ENCODE measurements around the gene EPB41L1. TPM values are rescaled to one million over a fixed set of nuclear protein-coding genes. Genes with fewer than 3 reads are reported as not detected.

EPB41L1 gene
- total RNA-seq, 1 experiment from 2014 or later: 42.1 TPM

GRCh38 chr20:36129160-36129543 lies 25.4 kb upstream of the EPB41L1 start:
- H4K20me1 ChIP-seq (ENCODE audit: insufficient read depth): no peaks in the 10 kb centered on the region
- no peak for TF ChIP-seq POLR2A (IDR thresholded peaks at IDR 0.05; ENCODE audit: borderline replicate concordance, extremely low read depth, insufficient read depth, insufficient read length)
- no peak for TF ChIP-seq ZBTB33 (IDR thresholded peaks at IDR 0.05; ENCODE audit: extremely low read depth, insufficient replicate concordance, low read length)
- no peak for TF ChIP-seq REST (IDR thresholded peaks at IDR 0.05; ENCODE audit: low read depth)
- TF ChIP-seq ZFX (IDR thresholded peaks at IDR 0.05): no peak
- no peak for TF ChIP-seq SRF (IDR thresholded peaks at IDR 0.05; ENCODE audit: low read depth)
- no peak for TF ChIP-seq CTCF (IDR thresholded peaks at IDR 0.05 in 2 of 3, conservative IDR thresholded peaks at IDR 0.05 in 1 of 3; ENCODE audit: borderline replicate concordance in 1 of 3, insufficient read depth in 1 of 3, low read depth in 2 of 3, low read length in 2 of 3)
- no peak for TF ChIP-seq SP1 (IDR thresholded peaks at IDR 0.05; ENCODE audit: low read depth)
- TF ChIP-seq FOSL1 (IDR thresholded peaks at IDR 0.05; ENCODE audit: low read depth): no peak
- H3K27me3 ChIP-seq (ENCODE audit: insufficient read depth, low read length): no peaks in the 10 kb centered on the region
- ChIA-PET POLR2A (no interaction called here), CTCF (interaction anchor here (3.6 kb wide), 1 partner anchor 138 kb away, joined by 12 read pairs; no protein-coding TSS in a partner anchor), RAD21 (ENCODE audit: low non-redundant PET in 1 of 2, low total read pairs in 2 of 2, uncharacterized antibody in 2 of 2, unreplicated experiment in 2 of 2) (no interaction called here)
- H3K36me3 ChIP-seq (ENCODE audit: control insufficient read depth in 1 of 2, insufficient read depth in 2 of 2, low read length in 2 of 2): no peaks in the 10 kb centered on the region
- H3K9me3 ChIP-seq (ENCODE audit: control insufficient read depth in 1 of 2, insufficient read depth in 1 of 2, low read depth in 1 of 2, low read length in 2 of 2): no peaks in the 10 kb centered on the region
- no peak overlapping the region for H3K27ac ChIP-seq (ENCODE audit: low read depth, low read length)
- H3K9me2 ChIP-seq (ENCODE audit: insufficient read depth): no peaks in the 10 kb centered on the region
- H3K4me3 ChIP-seq (replicated peaks in 1 of 2; ENCODE audit: low read depth in 1 of 2, low read length in 2 of 2): no peak overlapping the region
- no peak overlapping the region for H3K9ac ChIP-seq (ENCODE audit: low read length)
- no peak for DNase-seq (ENCODE audit: low read depth, low spot score)
- H3K79me2 ChIP-seq (ENCODE audit: insufficient read depth, low read length): no peaks in the 10 kb centered on the region
- intact Hi-C loops (cut with micrococcal nuclease): no loop called here
- H3K4me1 ChIP-seq (ENCODE audit: control insufficient read depth in 1 of 2, insufficient read depth in 2 of 2, low read length in 2 of 2): peaks cover 2 to 32% of the 10 kb centered on the region in 2 experiments; a peak in 3 of 4 replicates
- H3K4me2 ChIP-seq (ENCODE audit: low read length): no peak overlapping the region; the same call in 1 of the 2 replicates
- no peak for ATAC-seq
- BruUV-seq (replicated peaks): no TSS peak
- no peak overlapping the region for H2AFZ ChIP-seq (ENCODE audit: low read depth, low read length, poor library complexity, severe bottlenecking)
